HepG2 (cell line): ENCODE data around the gene PPM1K. TPM values are rescaled to one million over a fixed set of nuclear protein-coding genes. Genes with fewer than 3 reads are reported as not detected.
A peak's percentile ranks its signal among the peaks of the same experiment; 100 is the strongest.

ENCODE experiments used
- ATAC-seq: fragments of 200-7000 bp; cut with Tn5 transposase; 3 replicates; pipeline ENCODE4 v1.9.1; 2020; ENCODE audit warnings: mild to moderate bottlenecking, moderate library complexity
- BruUV-seq: library from RNA; stranded (reverse); fragments of 400-500 nt; replicated peaks from 2 replicates; lab custom pipeline; 2021; lab: Mats Ljungman, UMichigan
- CTCF ChIA-PET: fragments of 300-600 bp; formaldehyde crosslinking; extraction: SDS; loops from one replicate; lab custom pipeline; 2021; ENCODE audit warnings: low total read pairs, inconsistent platforms, low intra/inter-chr PET ratio; lab: Yijun Ruan, JAX
- POLR2A ChIA-PET: fragments of 350-600 bp; sonication (Branson Sonifier 250); formaldehyde crosslinking; loops from one replicate; lab custom pipeline; 2020; ENCODE audit warnings: antibody characterized with exemption, inconsistent platforms; lab: Yijun Ruan, JAX
- DNase-seq: peaks from one replicate; pipeline ENCODE4 v3.0.0-alpha.2; 2015; ENCODE audit warnings: low spot score
- FAIRE-seq: peaks from 3 replicates; lab custom pipeline; 2011; peaks lifted over from hg19 to GRCh38; lab: Jason Lieb, UNC
- H2AFZ ChIP-seq: one replicate; pipeline ENCODE4 v1.6.1; 2011; ENCODE audit warnings: low read length, inconsistent platforms
- H3K27ac ChIP-seq: fragments of 300-600 bp; 3 replicates; pipeline ENCODE4 v1.8.0; 2011; ENCODE audit warnings: mixed run types, mild to moderate bottlenecking, mixed read lengths, low read length, inconsistent platforms; ENCODE audit not compliant: insufficient read depth; ENCODE audit errors: extremely low read length
- H3K27me3 ChIP-seq, 2 experiments: fragments of 200-600 bp in 1 of 2; 2 replicates in 1 of 2; 3 replicates in 1 of 2; pipeline versions ENCODE4 v1.6.0 to v1.8.0; 2011; ENCODE audit warnings: low read length in 2 of 2, mild to moderate bottlenecking in 2 of 2, moderate library complexity in 2 of 2, inconsistent platforms in 1 of 2; ENCODE audit not compliant: insufficient read depth in 2 of 2, control insufficient read depth in 1 of 2
- H3K36me3 ChIP-seq, 2 experiments: fragments of 200-600 bp in 1 of 2; replicated peaks in 1 of 2; 2 replicates in 1 of 2; 3 replicates in 1 of 2; pipeline versions ENCODE4 v1.5.1 to v1.8.0; 2011; ENCODE audit warnings: low read length in 2 of 2, inconsistent platforms in 1 of 2; ENCODE audit not compliant: insufficient read depth in 2 of 2, control insufficient read depth in 1 of 2
- H3K4me1 ChIP-seq: 2 replicates; pipeline ENCODE4 v1.5.1; 2012; ENCODE audit warnings: low read length, inconsistent platforms; ENCODE audit not compliant: insufficient read depth
- H3K4me2 ChIP-seq: 2 replicates; pipeline ENCODE4 v1.6.0; 2011; ENCODE audit warnings: low read depth, low read length, inconsistent platforms
- H3K4me3 ChIP-seq, 3 experiments: fragments of 200-600 bp in 1 of 3; sonication (generic), shearing (Covaris generic) in 1 of 3; replicated peaks in 1 of 3; 2 replicates each; pipeline ENCODE4 v1.5.1; 2011 to 2016; ENCODE audit warnings: low read length in 3 of 3, inconsistent platforms in 2 of 3, low read depth in 2 of 3, mild to moderate bottlenecking in 2 of 3, control low read depth in 1 of 3, mixed read lengths in 1 of 3; ENCODE audit not compliant: insufficient read depth in 1 of 3
- H3K79me2 ChIP-seq: one replicate; pipeline ENCODE4 v1.6.1; 2011; ENCODE audit warnings: low read length, inconsistent platforms; ENCODE audit not compliant: insufficient read depth
- H3K9ac ChIP-seq: 2 replicates; pipeline ENCODE4 v1.6.0; 2011; ENCODE audit warnings: mild to moderate bottlenecking, low read depth, low read length, inconsistent platforms; ENCODE audit not compliant: insufficient read depth
- H3K9me3 ChIP-seq: 2 replicates; pipeline ENCODE4 v1.5.1; 2012; ENCODE audit warnings: mild to moderate bottlenecking, low read length
- H4K20me1 ChIP-seq: 2 replicates; pipeline ENCODE4 v1.6.0; 2011; ENCODE audit warnings: inconsistent platforms, mild to moderate bottlenecking, low read length, moderate library complexity; ENCODE audit not compliant: insufficient read depth
- AGO1 ChIP-seq: fragments of 200-400 bp; formaldehyde crosslinking; IDR thresholded peaks from 2 replicates; pipeline ENCODE4 v1.6.1; 2017; ENCODE audit warnings: mild to moderate bottlenecking, low read depth, low read length, moderate library complexity; ENCODE audit not compliant: poor library complexity, severe bottlenecking
- CC2D1A ChIP-seq: sonication (generic); formaldehyde crosslinking; IDR thresholded peaks from 2 replicates; pipeline ENCODE4 v1.8.1; 2023; ENCODE audit warnings: mild to moderate bottlenecking, missing genetic modification reagents
- KLF6 ChIP-seq: IDR thresholded peaks from 2 replicates; pipeline ENCODE4 v1.8.0; 2016; ENCODE audit warnings: missing biosample characterization, missing genetic modification reagents
- MAFF ChIP-seq: IDR thresholded peaks from 2 replicates; pipeline ENCODE4 v1.6.1; 2011; ENCODE audit warnings: low read depth, low read length, improper control_type of control experiment
- NR3C1 ChIP-seq: sonication (generic); formaldehyde crosslinking; IDR thresholded peaks from 2 replicates; pipeline ENCODE4 v1.4.0; 2020; ENCODE audit warnings: missing genetic modification reagents
- PHF20 ChIP-seq: sonication (generic); formaldehyde crosslinking; IDR thresholded peaks from 2 replicates; pipeline ENCODE4 v1.5.0; 2020; ENCODE audit warnings: mild to moderate bottlenecking, missing genetic modification reagents
- SKI ChIP-seq: fragments of 450-650 bp; IDR thresholded peaks from one replicate; pipeline ENCODE4 v1.6.1; 2018; ENCODE audit warnings: mild to moderate bottlenecking; ENCODE audit not compliant: partially characterized antibody
- SKIL ChIP-seq: sonication (generic); formaldehyde crosslinking; IDR thresholded peaks from 2 replicates; pipeline ENCODE4 v1.8.0; 2022; ENCODE audit warnings: missing genetic modification reagents, mild to moderate bottlenecking, moderate library complexity, borderline replicate concordance
- SYNCRIP ChIP-seq: fragments of 200-400 bp; formaldehyde crosslinking; IDR thresholded peaks from 2 replicates; pipeline ENCODE4 v1.6.1; 2018; ENCODE audit warnings: mild to moderate bottlenecking, low read depth, low read length; ENCODE audit not compliant: insufficient read depth
- U2AF2 ChIP-seq: fragments of 200-400 bp; formaldehyde crosslinking; IDR thresholded peaks from 2 replicates; pipeline ENCODE4 v1.6.1; 2017; ENCODE audit warnings: low read depth, mild to moderate bottlenecking, low read length
- YEATS4 ChIP-seq: sonication (generic); formaldehyde crosslinking; IDR thresholded peaks from 2 replicates; pipeline ENCODE4 v1.4.0; 2020; ENCODE audit warnings: missing genetic modification reagents, borderline replicate concordance
- ZNF576 ChIP-seq: sonication (generic); formaldehyde crosslinking; IDR thresholded peaks from 2 replicates; pipeline ENCODE4 v1.4.0; 2020; ENCODE audit warnings: mild to moderate bottlenecking, missing genetic modification reagents
- ZNF850 ChIP-seq: sonication (generic); formaldehyde crosslinking; conservative IDR thresholded peaks from 2 replicates; pipeline ENCODE4 v1.9.0; 2021; ENCODE audit warnings: mild to moderate bottlenecking, missing genetic modification reagents
- whole genome bisulfite sequencing: methylation state at CpG from one replicate; pipeline ENCODE4 v1.1.6; 2017; ENCODE audit warnings: low lambda C conversion rate; 5-methylcytosine and 5-hydroxymethylcytosine counted together
- in situ Hi-C: cut with HindIII; loops from 2 replicates; pipeline ENCODE4 v1.10.0; 2017; ENCODE audit warnings: low pct_unique_long_range_greater_than_20kb; ENCODE audit not compliant: extremely low pct_ligation_motif_present
- intact Hi-C: fragments of 100-400 bp; cut with micrococcal nuclease; formaldehyde crosslinking; loops from one replicate; pipeline ENCODE4 v1.10.0; 2022; ENCODE audit not compliant: unreplicated experiment
- polyA plus RNA-seq, 8 experiments: library from polyadenylated mRNA; depleted of rRNA in 3 of 8; stranded (reverse) in 7 of 8; unstranded in 1 of 8; fragments of >200 nt; fragmentation: Illumina TruSeq in 4 of 8; extraction: Trizol in 4 of 8; gene quantifications; 2 replicates each; pipeline versions ENCODE4 v1.2.1 to v1.2.3, GENCODE V29; 2011 to 2016; ENCODE audit warnings: low read depth in 4 of 8, missing spikeins in 1 of 8, mixed read lengths in 1 of 8; ENCODE audit not compliant: insufficient read depth in 1 of 8
- total RNA-seq, 5 experiments: library from RNA; depleted of rRNA; stranded (reverse); fragments of >200 nt; fragmentation: Illumina TruSeq; extraction: Trizol; gene quantifications; 2 replicates each; pipeline ENCODE4 v1.2.3, GENCODE V29; 2016; ENCODE audit warnings: low read depth in 1 of 5

The PPM1K gene
- total and polyA plus RNA-seq, 2 of the 13 experiments (the other 11 are each of a cell fraction or from before 2014, with no cell fraction given): 11.9 to 17.8 TPM

- no TSS peak for BruUV-seq
- in situ Hi-C loops (no loop called here), intact Hi-C loops (loop anchor here (1.0 to 2.0 kb wide), 2 partner anchors 94 to 238 kb away; partner anchors contain the start of gene PYURF)
- DNase-seq (no peak), ATAC-seq (no peak), FAIRE-seq (no peak)
- H3K36me3 ChIP-seq: no peaks in the 10 kb centered on the region
- 0% methylated on average over 4 of the region's 4 CpGs for whole genome bisulfite sequencing
- peak overlapping the region; percentile 75 for H2AFZ ChIP-seq
- H3K79me2 ChIP-seq: peaks cover 14% of the 10 kb centered on the region
- H4K20me1 ChIP-seq: no peaks in the 10 kb centered on the region
- no peaks in the 10 kb centered on the region for H3K9me3 ChIP-seq
- H3K4me3 ChIP-seq: peak overlapping the region; percentile 48 to 63 (median 57)
- peaks cover 32% of the 10 kb centered on the region for H3K4me1 ChIP-seq
- H3K9ac ChIP-seq: peak overlapping the region; percentile 54
- TF ChIP-seq AGO1: no peak
- no peak for TF ChIP-seq SKIL (CRISPR knock-in tag)
- no peak for TF ChIP-seq ZNF850 (CRISPR knock-in tag)
- no peak for TF ChIP-seq ZNF576 (CRISPR knock-in tag)
- no peak for TF ChIP-seq PHF20 (CRISPR knock-in tag)
- no peak for TF ChIP-seq SKI
- no peak for TF ChIP-seq KLF6 (CRISPR knock-in tag)
- TF ChIP-seq U2AF2: no peak
- TF ChIP-seq CC2D1A (CRISPR knock-in tag): no peak
- TF ChIP-seq NR3C1 (CRISPR knock-in tag): no peak
- no peak for TF ChIP-seq MAFF
- TF ChIP-seq SYNCRIP: no peak
- TF ChIP-seq YEATS4: no peak
- CTCF ChIA-PET: no interaction called here
- no peaks in the 10 kb centered on the region for H3K27me3 ChIP-seq
- H3K27ac ChIP-seq: peak overlapping the region; percentile 10
- H3K4me2 ChIP-seq: peak overlapping the region; percentile 94
- POLR2A ChIA-PET: interaction anchor here (1.0 to 2.2 kb wide), 2 partner anchors 13 to 238 kb away, joined by 5 to 9 read pairs; partner anchors contain the start of gene PYURF
These were observed 883 bp upstream of the PPM1K start for GRCh38 chr4:88285235-88285653.
